GM19099 (cell line): ENCODE results near the gene CDC14A.

Source experiments
- POLR2A ChIP-seq: IDR thresholded peaks from 3 replicates; pipeline ENCODE4 v1.6.1; 2011; ENCODE audit warnings: low read depth; ENCODE audit not compliant: insufficient read length; ENCODE audit errors: extremely low read depth

The CDC14A gene

GRCh38 chr1:100483230-100483629 is 130.9 kb downstream of the CDC14A start:
- TF ChIP-seq POLR2A, result no peak

- TF ChIP-seq POLR2A, result no peak
Observed at GRCh38 chr1:100485855-100486258, 133.6 kb downstream of the CDC14A start.

GRCh38 chr1:100494393-100495084 is 142.2 kb downstream of the CDC14A start:
- TF ChIP-seq POLR2A, result no peak

DNA sequence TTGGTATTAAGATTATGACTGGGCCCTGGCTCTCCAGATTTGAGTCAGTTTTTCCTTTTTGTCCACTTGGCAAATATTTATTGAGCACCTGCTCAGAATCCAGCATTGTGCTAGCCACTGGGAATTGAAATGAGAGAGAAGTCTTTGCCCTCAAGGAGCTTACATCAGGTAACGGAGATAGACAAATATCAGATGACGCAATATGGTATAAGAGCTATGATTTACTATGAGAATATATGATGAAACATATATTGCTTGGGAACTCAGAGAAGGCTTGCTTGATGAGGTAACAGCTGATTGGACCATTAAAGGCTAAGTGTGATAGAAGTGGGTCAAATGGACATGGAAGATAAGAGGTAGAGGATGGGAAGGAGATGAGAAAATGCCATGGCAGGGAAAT is 144.6 kb downstream of the CDC14A start:
- no peak for TF ChIP-seq POLR2A

DNA sequence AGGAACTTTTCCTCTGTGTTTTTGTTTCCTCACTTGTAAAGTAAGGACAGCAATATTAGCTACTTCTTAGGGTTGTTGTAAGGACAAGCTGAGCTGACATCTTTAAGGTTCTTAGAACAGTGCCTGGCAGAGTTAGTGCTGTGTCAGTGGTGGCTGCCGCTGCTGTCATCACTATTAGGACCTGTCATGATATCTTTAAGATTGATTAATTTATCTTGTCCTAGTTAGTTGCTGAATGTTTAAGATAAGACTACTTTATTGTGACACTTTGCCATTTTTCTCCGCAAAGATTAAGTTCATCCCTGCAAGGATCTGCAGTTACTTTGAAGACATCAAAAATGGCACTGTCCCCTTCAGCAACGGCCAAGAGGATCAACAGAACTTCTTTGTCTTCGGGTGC is 145.5 kb downstream of the CDC14A start:
- TF ChIP-seq POLR2A, result no peak

GRCh38 chr1:100499194-100499811 is 147.0 kb downstream of the CDC14A start:
- no peak for TF ChIP-seq POLR2A

DNA sequence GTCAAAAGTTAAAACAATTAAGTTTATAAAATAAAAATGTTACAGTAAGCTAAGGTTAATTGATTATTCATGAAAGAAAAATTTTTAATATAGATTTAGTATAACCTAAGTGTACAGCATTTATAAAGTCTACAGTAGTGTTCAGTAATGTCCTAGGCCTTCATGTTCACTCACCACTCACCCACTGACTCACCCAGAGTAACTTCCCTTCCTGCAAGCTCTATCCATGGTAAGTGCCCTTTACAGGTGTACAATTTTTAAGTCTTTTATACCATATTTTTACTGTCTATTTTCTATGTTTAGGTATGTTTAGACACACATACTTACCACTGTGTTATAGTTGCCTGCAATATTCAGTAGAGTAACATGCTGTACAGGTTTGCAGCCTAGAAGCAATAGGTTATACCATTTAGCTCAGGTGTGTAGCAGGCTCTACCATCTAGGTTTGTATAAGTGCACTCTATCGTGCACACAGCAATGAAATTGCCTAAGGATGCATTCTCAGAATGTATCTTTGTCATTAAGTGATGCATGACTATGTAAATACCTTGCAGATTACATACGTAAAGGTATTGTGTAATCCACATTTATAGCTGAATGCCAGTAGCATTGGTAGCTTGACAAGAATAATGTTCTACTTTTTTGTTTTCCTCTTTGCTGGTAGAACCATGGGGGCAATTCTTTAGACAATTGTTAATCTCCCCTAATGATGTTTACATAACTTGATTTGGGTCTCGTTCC is 149.9 kb downstream of the CDC14A start:
- no peak for TF ChIP-seq POLR2A

DNA sequence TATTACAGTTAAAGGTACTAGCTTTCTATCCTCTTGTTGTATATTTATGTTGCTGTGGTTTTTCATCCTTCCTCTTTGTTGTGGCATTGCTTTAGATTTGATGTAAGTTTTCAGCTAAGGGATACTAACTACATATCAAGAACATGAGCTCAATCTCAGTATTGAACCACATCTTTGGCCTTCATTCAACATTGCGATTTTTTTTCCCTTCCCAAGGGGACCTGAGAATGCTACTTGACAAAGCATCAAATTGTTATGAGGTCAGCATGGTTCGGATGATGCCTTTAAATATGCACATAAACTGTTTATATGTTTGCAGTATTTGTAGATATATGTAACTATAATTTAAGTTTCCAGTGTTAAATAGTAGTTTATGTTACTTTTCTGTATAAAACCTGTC is 153.9 kb downstream of the CDC14A start:
- no peak for TF ChIP-seq POLR2A

- no peak for TF ChIP-seq POLR2A
Observed at GRCh38 chr1:100510451-100510850, 158.1 kb downstream of the CDC14A start.

DNA sequence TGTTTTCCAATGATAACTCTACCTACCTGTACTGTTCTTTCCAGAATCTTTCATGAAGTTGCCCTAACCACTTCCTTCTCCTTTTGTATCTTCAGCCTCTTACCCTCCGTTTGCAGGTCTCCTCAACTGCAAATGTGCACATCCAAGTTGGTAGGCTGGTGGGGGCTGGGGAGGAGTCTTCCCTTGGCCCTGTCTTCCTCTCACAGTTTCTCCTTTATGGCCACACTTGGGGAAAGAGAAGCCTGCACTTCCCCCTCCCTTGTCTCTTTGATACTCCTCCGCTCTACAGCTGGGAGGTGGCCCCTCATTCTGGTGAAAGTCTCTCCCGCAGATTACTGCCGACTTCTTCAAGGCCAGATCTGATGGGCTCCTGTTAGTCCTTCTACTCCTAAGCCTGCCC is 158.8 kb downstream of the CDC14A start:
- TF ChIP-seq POLR2A, result no peak

DNA sequence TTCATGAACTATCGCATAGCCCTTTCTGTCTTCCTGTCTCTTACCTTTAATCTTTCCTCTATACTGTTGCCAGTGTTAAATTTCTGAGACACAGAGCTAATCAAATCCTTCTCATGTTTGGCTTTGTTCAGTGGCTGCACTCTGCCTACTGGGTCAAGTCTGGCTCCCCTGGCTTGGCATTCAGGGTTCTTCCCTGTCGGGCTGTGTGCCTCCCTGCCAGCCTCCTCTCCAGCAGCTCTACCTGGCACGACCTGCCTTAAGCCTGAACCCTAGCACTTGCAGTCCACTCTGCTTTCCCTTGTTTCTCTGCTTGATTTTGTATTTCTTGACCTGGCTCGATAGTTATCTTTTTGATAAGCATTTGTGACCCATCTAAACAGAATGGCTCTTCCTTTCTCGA is 159.5 kb downstream of the CDC14A start:
- no peak for TF ChIP-seq POLR2A

GRCh38 chr1:100512803-100513352 is 160.6 kb downstream of the CDC14A start:
- TF ChIP-seq POLR2A, result no peak

GRCh38 chr1:100516857-100517256 is 164.6 kb downstream of the CDC14A start:
- TF ChIP-seq POLR2A, result no peak

GRCh38 chr1:100517515-100517914 is 165.2 kb downstream of the CDC14A start:
- TF ChIP-seq POLR2A, result no peak

GRCh38 chr1:100518023-100518422 is 165.7 kb downstream of the CDC14A start:
- TF ChIP-seq POLR2A, result no peak

GRCh38 chr1:100523038-100523652 is 170.8 kb downstream of the CDC14A start:
- no peak for TF ChIP-seq POLR2A

GRCh38 chr1:100524355-100524754 is 172.0 kb downstream of the CDC14A start:
- no peak for TF ChIP-seq POLR2A
